ENCODE results near the gene LDLRAD2. TPM values are rescaled to one million over a fixed set of nuclear protein-coding genes. Genes with fewer than 3 reads are reported as not detected.

Gene LDLRAD2
- total and polyA plus RNA-seq, 10 of the 15 experiments (the other 5 are each of a cell fraction or from before 2014, with no cell fraction given), result 0.04 to 0.23 (median 0.11) TPM; not detected in 7

GRCh38 chr1:21827141-21827679, 15.1 kb downstream of the LDLRAD2 start:
- POLR2A ChIA-PET, result no interaction called here
- Histone ChIP-seq H3K27me3 (replicated peaks in 1 of 2; ENCODE audit: control insufficient read depth in 2 of 2, insufficient read depth in 2 of 2, low read length in 1 of 2) (no peaks in the 10 kb centered on the region), H3K9ac (ENCODE audit: control insufficient read depth, insufficient read depth, low read length) (no peak overlapping the region), H2AFZ (ENCODE audit: control insufficient read depth, low read depth, low read length) (no peak overlapping the region), H3K36me3 (ENCODE audit: control insufficient read depth in 2 of 2, insufficient read depth in 2 of 2, low read length in 1 of 2) (no peaks in the 10 kb centered on the region), H3K79me2 (ENCODE audit: control insufficient read depth, insufficient read depth, low read length) (no peaks in the 10 kb centered on the region), H3K27ac (ENCODE audit: control insufficient read depth, insufficient read depth) (no peak overlapping the region), H3K4me1 (ENCODE audit: control insufficient read depth, insufficient read depth, low read length) (no peaks in the 10 kb centered on the region), H4K20me1 (ENCODE audit: control insufficient read depth, insufficient read depth) (no peaks in the 10 kb centered on the region), H3K9me3 (replicated peaks; ENCODE audit: control insufficient read depth, insufficient read depth, low read length) (no peaks in the 10 kb centered on the region), H3K4me2 (ENCODE audit: control insufficient read depth, insufficient read depth) (no peak overlapping the region), H3K4me3 (no peak overlapping the region)
- DNase-seq (ENCODE audit: low read depth, low spot score) (no peak), ATAC-seq (no peak), FAIRE-seq (no peak)
- WGBS (ENCODE audit: insufficient coverage, insufficient replicate concordance, low lambda C conversion rate, missing lambda C conversion rate), result 55% methylated on average over 5 of the region's 5 CpGs
- no TSS peak for BruUV-seq (replicated peaks)
- CTCF ChIA-PET, result no interaction called here
- SMC1A ChIA-PET (ENCODE audit: uncharacterized antibody, unreplicated experiment), result no interaction called here
- intact Hi-C loops (cut with micrococcal nuclease; ENCODE audit: unreplicated experiment) (no loop called here), in situ Hi-C loops (cut with MboI) (no loop called here)
- RAD21 ChIA-PET (ENCODE audit: unreplicated experiment), result no interaction called here
- TF ChIP-seq ELK1 (IDR thresholded peaks at IDR 0.05; ENCODE audit: low read depth, low read length), result no peak
- no peak for TF ChIP-seq TCF3 (IDR thresholded peaks at IDR 0.05; ENCODE audit: borderline replicate concordance, insufficient read depth, low read depth, low read length)
- TF ChIP-seq NBN (IDR thresholded peaks at IDR 0.05), result no peak

GRCh38 chr1:21828075-21828474, 16.0 kb downstream of the LDLRAD2 start:
- ATAC-seq, result no peak
- BruUV-seq (replicated peaks), result no TSS peak
- H3K79me2 ChIP-seq (ENCODE audit: control insufficient read depth, insufficient read depth, low read length), result no peaks in the 10 kb centered on the region
- no peak for TF ChIP-seq SMC3 (IDR thresholded peaks at IDR 0.05; ENCODE audit: borderline replicate concordance, low read length)
- no peak for TF ChIP-seq HDAC2 (IDR thresholded peaks at IDR 0.05)
- TF ChIP-seq CTCF (IDR thresholded peaks at IDR 0.05 in 2 of 3, conservative IDR thresholded peaks at IDR 0.05 in 1 of 3; ENCODE audit: control insufficient read depth in 2 of 3, extremely low read depth in 1 of 3, insufficient read depth in 1 of 3, low read depth in 3 of 3, low read length in 3 of 3), result no peak
- TF ChIP-seq ZSCAN29 (IDR thresholded peaks at IDR 0.05), result no peak
- TF ChIP-seq SIN3A (IDR thresholded peaks at IDR 0.05; ENCODE audit: low read depth, low read length), result no peak
- TF ChIP-seq USF2 (IDR thresholded peaks at IDR 0.05; ENCODE audit: borderline replicate concordance, low read depth, low read length), result no peak
- no peak for TF ChIP-seq PAX5 (IDR thresholded peaks at IDR 0.05; ENCODE audit: borderline replicate concordance, low read depth, low read length)
- no peaks in the 10 kb centered on the region for H3K36me3 ChIP-seq (ENCODE audit: control insufficient read depth in 2 of 2, insufficient read depth in 2 of 2, low read length in 1 of 2)
- FAIRE-seq, result no peak
- H3K4me3 ChIP-seq, result no peak overlapping the region
- ChIA-PET POLR2A (no interaction called here), SMC1A (ENCODE audit: uncharacterized antibody, unreplicated experiment) (no interaction called here), RAD21 (ENCODE audit: unreplicated experiment) (no interaction called here), CTCF (no interaction called here)
- no peak overlapping the region for H3K4me2 ChIP-seq (ENCODE audit: control insufficient read depth, insufficient read depth)
- 50% methylated on average over 12 of the region's 13 CpGs for WGBS (ENCODE audit: insufficient coverage, insufficient replicate concordance, low lambda C conversion rate, missing lambda C conversion rate)
- no peak overlapping the region for H2AFZ ChIP-seq (ENCODE audit: control insufficient read depth, low read depth, low read length)
- H4K20me1 ChIP-seq (ENCODE audit: control insufficient read depth, insufficient read depth), result no peaks in the 10 kb centered on the region
- in situ Hi-C loops (cut with MboI), result no loop called here
- intact Hi-C loops (cut with micrococcal nuclease; ENCODE audit: unreplicated experiment), result no loop called here
- DNase-seq (ENCODE audit: low read depth, low spot score), result no peak
- H3K27me3 ChIP-seq (replicated peaks in 1 of 2; ENCODE audit: control insufficient read depth in 2 of 2, insufficient read depth in 2 of 2, low read length in 1 of 2), result no peaks in the 10 kb centered on the region
- no peaks in the 10 kb centered on the region; the same call in 2 of the 3 replicates for H3K9me3 ChIP-seq (replicated peaks; ENCODE audit: control insufficient read depth, insufficient read depth, low read length)
- H3K27ac ChIP-seq (ENCODE audit: control insufficient read depth, insufficient read depth), result no peak overlapping the region
- H3K4me1 ChIP-seq (ENCODE audit: control insufficient read depth, insufficient read depth, low read length), result no peaks in the 10 kb centered on the region
- H3K9ac ChIP-seq (ENCODE audit: control insufficient read depth, insufficient read depth, low read length), result no peak overlapping the region

Data from GM12878 (cell line).